ENCODE results near the gene PRR3. TPM values are rescaled to one million over a fixed set of nuclear protein-coding genes. Genes with fewer than 3 reads are reported as not detected.
A peak's percentile ranks its signal among the peaks of the same experiment; 100 is the strongest.

PRR3 gene
- total and polyA plus RNA-seq, 4 donors = 2.1 to 3.2 (median 2.4) TPM

DNA sequence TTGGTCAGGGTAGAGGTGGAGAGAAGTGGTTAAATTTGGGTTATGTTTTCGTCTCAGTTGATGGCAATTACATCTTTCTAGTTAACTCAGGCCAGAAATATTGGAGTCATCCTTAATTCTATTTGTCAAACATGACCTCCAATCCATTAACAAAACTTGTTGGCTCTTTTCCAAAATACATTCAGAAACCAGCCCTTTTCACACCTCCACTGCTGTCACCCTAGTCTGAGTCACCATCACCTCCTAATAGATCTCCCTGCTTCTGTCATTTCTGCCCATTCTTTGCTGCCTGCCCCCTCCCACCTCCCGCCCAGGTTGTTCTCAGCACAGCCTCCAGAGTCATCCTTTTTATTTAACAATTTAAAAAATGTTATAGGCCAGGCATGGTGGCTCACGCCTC lies 11.2 kb downstream of the PRR3 start:
- Histone ChIP-seq H3K27me3 (ENCODE audit: control insufficient read depth in 4 of 4, insufficient read depth in 4 of 4, low read length in 3 of 4) (no peaks in the 10 kb centered on the region), H3K9me3 (ENCODE audit: control insufficient read depth in 4 of 4, low read length in 3 of 4) (no peaks in the 10 kb centered on the region), H3K9ac (ENCODE audit: low read depth in 1 of 2, low read length in 2 of 2) (no peak overlapping the region), H3K27ac (ENCODE audit: low read depth in 1 of 2, low read length in 2 of 2) (no peak overlapping the region), H3K4me1 (ENCODE audit: control insufficient read depth in 4 of 4, insufficient read depth in 4 of 4, low read length in 3 of 4) (peaks cover 7 to 56% (median 54%) of the 10 kb centered on the region in 4 donors), H3K36me3 (ENCODE audit: control insufficient read depth in 4 of 4, insufficient read depth in 3 of 4, low read depth in 1 of 4, low read length in 3 of 4) (no peaks in the 10 kb centered on the region), H3K4me3 (ENCODE audit: low read depth in 1 of 3, low read length in 3 of 3) (no peak overlapping the region)
- no peak for DNase-seq (ENCODE audit: low spot score)
- 64% methylated on average over 3 of the region's 3 CpGs for WGBS
- no peak for TF ChIP-seq RXRA (IDR thresholded peaks at IDR 0.05)
- no peak for TF ChIP-seq EGR1 (IDR thresholded peaks at IDR 0.05; ENCODE audit: low read depth in 2 of 2)

- H3K9me3 ChIP-seq (ENCODE audit: control insufficient read depth in 4 of 4, low read length in 3 of 4) = no peaks in the 10 kb centered on the region
- peak overlapping the region in 2 of 3 donors; percentile 68 to 83 for H3K4me3 ChIP-seq (ENCODE audit: low read depth in 1 of 3, low read length in 3 of 3)
- WGBS = 31% methylated on average over 1 of the region's 1 CpG
- H3K36me3 ChIP-seq (ENCODE audit: control insufficient read depth in 4 of 4, insufficient read depth in 3 of 4, low read depth in 1 of 4, low read length in 3 of 4) = no peaks in the 10 kb centered on the region
- TF ChIP-seq YY1 (IDR thresholded peaks at IDR 0.05) (peak; percentile 49), HNF4G (IDR thresholded peaks at IDR 0.05) (no peak)
- peak overlapping the region; percentile 89 to 98 for H3K27ac ChIP-seq (ENCODE audit: low read depth in 1 of 2, low read length in 2 of 2)
- H3K4me1 ChIP-seq (ENCODE audit: control insufficient read depth in 4 of 4, insufficient read depth in 4 of 4, low read length in 3 of 4) = peaks cover 5 to 48% (median 45%) of the 10 kb centered on the region in 4 donors
- H3K9ac ChIP-seq (ENCODE audit: low read depth in 1 of 2, low read length in 2 of 2) = peak overlapping the region; percentile 90 to 95
- no peak for DNase-seq (ENCODE audit: low spot score)
- no peaks in the 10 kb centered on the region for H3K27me3 ChIP-seq (ENCODE audit: control insufficient read depth in 4 of 4, insufficient read depth in 4 of 4, low read length in 3 of 4)
Observed at GRCh38 chr6:30570263-30570662, 13.2 kb downstream of the PRR3 start.

DNA sequence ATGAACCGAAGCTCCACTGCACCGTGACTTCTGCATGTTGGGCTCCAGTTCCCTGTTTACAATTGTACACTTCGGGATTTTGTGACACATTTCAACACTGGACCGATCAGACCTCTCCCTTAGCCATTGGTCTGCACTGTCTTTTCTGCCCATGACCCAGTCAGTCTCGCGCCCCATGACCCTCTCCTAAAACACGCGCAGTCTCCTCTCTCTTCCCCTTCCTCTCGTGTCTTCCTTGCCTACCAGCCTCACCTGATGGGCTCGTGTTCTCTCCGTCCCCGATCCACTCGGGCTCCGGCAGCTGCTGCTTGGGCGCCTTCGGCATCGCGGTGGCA lies 13.6 kb downstream of the PRR3 start:
- Histone ChIP-seq H3K4me3 (ENCODE audit: low read depth in 1 of 3, low read length in 3 of 3) (peak overlapping the region; percentile 68 to 83 (median 75)), H3K9me3 (ENCODE audit: control insufficient read depth in 4 of 4, low read length in 3 of 4) (no peaks in the 10 kb centered on the region), H3K4me1 (ENCODE audit: control insufficient read depth in 4 of 4, insufficient read depth in 4 of 4, low read length in 3 of 4) (peaks cover 5 to 45% (median 41%) of the 10 kb centered on the region in 4 donors), H3K36me3 (ENCODE audit: control insufficient read depth in 4 of 4, insufficient read depth in 3 of 4, low read depth in 1 of 4, low read length in 3 of 4) (no peaks in the 10 kb centered on the region), H3K27ac (ENCODE audit: low read depth in 1 of 2, low read length in 2 of 2) (peak overlapping the region; percentile 89 to 98), H3K9ac (ENCODE audit: low read depth in 1 of 2, low read length in 2 of 2) (peak overlapping the region; percentile 90 to 95), H3K27me3 (ENCODE audit: control insufficient read depth in 4 of 4, insufficient read depth in 4 of 4, low read length in 3 of 4) (no peaks in the 10 kb centered on the region)
- TF ChIP-seq HNF4G (IDR thresholded peaks at IDR 0.05) = no peak
- TF ChIP-seq SP1 (IDR thresholded peaks at IDR 0.05) = no peak
- TF ChIP-seq FOXA1 (IDR thresholded peaks at IDR 0.05) = no peak
- no peak for TF ChIP-seq HNF4A (conservative IDR thresholded peaks at IDR 0.05)
- peak; percentile 17 for TF ChIP-seq YY1 (IDR thresholded peaks at IDR 0.05)
- no peak for TF ChIP-seq ZBTB33 (IDR thresholded peaks at IDR 0.05)
- TF ChIP-seq RXRA (IDR thresholded peaks at IDR 0.05) = peak in 1 of 2 donors; percentile 6
- TF ChIP-seq, protein P1, sequence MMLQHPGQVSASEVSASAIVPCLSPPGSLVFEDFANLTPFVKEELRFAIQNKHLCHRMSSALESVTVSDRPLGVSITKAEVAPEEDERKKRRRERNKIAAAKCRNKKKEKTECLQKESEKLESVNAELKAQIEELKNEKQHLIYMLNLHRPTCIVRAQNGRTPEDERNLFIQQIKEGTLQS (IDR thresholded peaks at IDR 0.05) = no peak
- WGBS = under 1% methylated on average over 18 of the region's 18 CpGs
- no peak for DNase-seq (ENCODE audit: low spot score)

GRCh38 chr6:30571075-30571761 lies 14.1 kb downstream of the PRR3 start, which contains the start of gene ABCF1:
Gene ABCF1, plus strand, starts transcription at chr6:30571442. Its CDS starts 46 bp downstream, at chr6:30571488.
- peak within 1 kb of the TSS; percentile 90 to 95 for H3K9ac ChIP-seq (ENCODE audit: low read depth in 1 of 2, low read length in 2 of 2)
- no peaks in the 10 kb centered on the region for H3K27me3 ChIP-seq (ENCODE audit: control insufficient read depth in 4 of 4, insufficient read depth in 4 of 4, low read length in 3 of 4)
- no peaks in the 10 kb centered on the region for H3K9me3 ChIP-seq (ENCODE audit: control insufficient read depth in 4 of 4, low read length in 3 of 4)
- peak within 1 kb of the TSS; percentile 89 to 98 for H3K27ac ChIP-seq (ENCODE audit: low read depth in 1 of 2, low read length in 2 of 2)
- peak; percentile 100 for DNase-seq (ENCODE audit: low spot score)
- H3K4me1 ChIP-seq (ENCODE audit: control insufficient read depth in 4 of 4, insufficient read depth in 4 of 4, low read length in 3 of 4) = peaks cover 5 to 40% (median 37%) of the 10 kb centered on the region in 4 donors
- H3K4me3 ChIP-seq (ENCODE audit: low read depth in 1 of 3, low read length in 3 of 3) = peak within 1 kb of the TSS; percentile 68 to 93 (median 85)
- WGBS = under 1% methylated on average over 59 of the region's 59 CpGs
- no peaks in the 10 kb centered on the region for H3K36me3 ChIP-seq (ENCODE audit: control insufficient read depth in 4 of 4, insufficient read depth in 3 of 4, low read depth in 1 of 4, low read length in 3 of 4)
- TF ChIP-seq ZBTB33 (IDR thresholded peaks at IDR 0.05) (peak; percentile 48), CTCF (IDR thresholded peaks at IDR 0.05; ENCODE audit: low read depth, low read length, missing input control) (no peak), RXRA (IDR thresholded peaks at IDR 0.05) (peak; percentile 7 to 23), JUND (IDR thresholded peaks at IDR 0.05) (peak in 1 of 2 donors; percentile 37), EGR1 (IDR thresholded peaks at IDR 0.05; ENCODE audit: low read depth in 2 of 2) (peak; percentile 62 to 77), NR2F2 (IDR thresholded peaks at IDR 0.05) (peak; percentile 29), YY1 (IDR thresholded peaks at IDR 0.05) (peak; percentile 52), FOXA2 (IDR thresholded peaks at IDR 0.05) (no peak), MAX (IDR thresholded peaks at IDR 0.05) (peak; percentile 34), GABPA (IDR thresholded peaks at IDR 0.05 in 1 of 2, conservative IDR thresholded peaks at IDR 0.05 in 1 of 2) (peak; percentile 93 to 98), RAD21 (IDR thresholded peaks at IDR 0.05) (no peak), SP1 (IDR thresholded peaks at IDR 0.05) (peak; percentile 62)
